ENCODE measurements around the gene SCTR.

SCTR gene

GRCh38 chr2:119523952-119524694 is at the start of gene SCTR:
Gene SCTR (minus strand): TSS chr2:119524483. CDS start chr2:119524226, 257 bp downstream.
- no peak for DNase-seq (ENCODE audit: low spot score)

- DNase-seq (ENCODE audit: low spot score): no peak
These were observed 43.0 kb upstream of the SCTR start for GRCh38 chr2:119567292-119567691.

GRCh38 chr2:119565481-119565880 is 41.2 kb upstream of the SCTR start:
- no peak for DNase-seq (ENCODE audit: low spot score)

GRCh38 chr2:119553687-119554344 is 29.5 kb upstream of the SCTR start:
- DNase-seq (ENCODE audit: low spot score): no peak

GRCh38 chr2:119552902-119553301 is 28.6 kb upstream of the SCTR start:
- DNase-seq (ENCODE audit: low spot score): no peak

GRCh38 chr2:119550856-119551255 is 26.6 kb upstream of the SCTR start:
- no peak for DNase-seq (ENCODE audit: low spot score)

GRCh38 chr2:119550346-119550745 is 26.1 kb upstream of the SCTR start:
- no peak for DNase-seq (ENCODE audit: low spot score)

GRCh38 chr2:119549241-119549640 is 25.0 kb upstream of the SCTR start:
- no peak for DNase-seq (ENCODE audit: low spot score)

GRCh38 chr2:119548516-119549120 is 24.3 kb upstream of the SCTR start:
- DNase-seq (ENCODE audit: low spot score): no peak

GRCh38 chr2:119546447-119546767 is 22.1 kb upstream of the SCTR start:
- DNase-seq (ENCODE audit: low spot score): no peak

GRCh38 chr2:119545754-119546446 is 21.6 kb upstream of the SCTR start:
- no peak for DNase-seq (ENCODE audit: low spot score)

- no peak for DNase-seq (ENCODE audit: low spot score)
These were observed 20.7 kb upstream of the SCTR start for GRCh38 chr2:119544939-119545475.

GRCh38 chr2:119544075-119544938 is 20.0 kb upstream of the SCTR start, which contains the start of gene CFAP221:
Gene CFAP221 (plus strand): TSS chr2:119544449. CDS start chr2:119546132, 1,683 bp downstream.
- peak; percentile 42 for DNase-seq (ENCODE audit: low spot score)

GRCh38 chr2:119541476-119541875 is 17.2 kb upstream of the SCTR start:
- DNase-seq (ENCODE audit: low spot score): no peak

GRCh38 chr2:119537792-119538191 is 13.5 kb upstream of the SCTR start:
- no peak for DNase-seq (ENCODE audit: low spot score)

- no peak for DNase-seq (ENCODE audit: low spot score)
These were observed 12.4 kb upstream of the SCTR start for GRCh38 chr2:119536707-119537106.

GRCh38 chr2:119536211-119536610 is 11.9 kb upstream of the SCTR start:
- no peak for DNase-seq (ENCODE audit: low spot score)

- DNase-seq (ENCODE audit: low spot score): no peak
These were observed 9.3 kb upstream of the SCTR start for GRCh38 chr2:119533560-119533959.

- no peak for DNase-seq (ENCODE audit: low spot score)
These were observed 7.0 kb upstream of the SCTR start for GRCh38 chr2:119531292-119531691.

- DNase-seq (ENCODE audit: low spot score): no peak
These were observed 3.7 kb upstream of the SCTR start for GRCh38 chr2:119527999-119528398.

GRCh38 chr2:119525614-119526013 is 1.3 kb upstream of the SCTR start:
- DNase-seq (ENCODE audit: low spot score): no peak

All from COLO829 (cell line).